Right cardiac atrium (tissue), 5 donors: ENCODE results near the gene KIAA1755. TPM values are rescaled to one million over a fixed set of nuclear protein-coding genes. Genes with fewer than 3 reads are reported as not detected.
"Not testable (repeated sequence)": the region's sequence is repeated elsewhere in the genome, so short reads cannot be mapped to it uniquely, and the experiment has no call there.

Source experiments
- ATAC-seq, 2 donors: fragments of 200-7000 bp; cut with Tn5 transposase; one replicate each; pipeline versions ENCODE4 v1.8.0 to v1.9.1; 2020; ENCODE audit warnings: moderate library complexity in 2 of 2, mild to moderate bottlenecking in 1 of 2
- DNase-seq, 3 donors: peaks; one replicate each; pipeline ENCODE4 v3.0.0-alpha.2; 2020
- H3K27ac ChIP-seq: one replicate; pipeline ENCODE4 v1.5.1; 2013; ENCODE audit warnings: mild to moderate bottlenecking, low read length, control low read depth, moderate library complexity
- H3K27me3 ChIP-seq: one replicate; pipeline ENCODE4 v1.6.1; 2013; ENCODE audit not compliant: control insufficient read depth, insufficient read depth
- H3K4me1 ChIP-seq: one replicate; pipeline ENCODE4 v1.6.1; 2013; ENCODE audit warnings: low read length; ENCODE audit not compliant: control insufficient read depth, insufficient read depth
- H3K4me3 ChIP-seq: one replicate; pipeline ENCODE4 v1.5.1; 2013; ENCODE audit warnings: low read length, control low read depth
- H3K9me3 ChIP-seq: one replicate; pipeline ENCODE4 v1.6.1; 2013; ENCODE audit warnings: low read length; ENCODE audit not compliant: control insufficient read depth
- WGBS: extraction: QIAGEN DNeasy Blood & Tissue Kit; methylation state at CpG from one replicate; pipeline ENCODE4 v1.1.7; 2013; 5-methylcytosine and 5-hydroxymethylcytosine counted together
- intact Hi-C, 4 donors: fragments of 100-400 bp; cut with DNase I; formaldehyde crosslinking; loops; one replicate each; pipeline versions ENCODE4 v1.11.0 to v1.14.0; 2022 to 2023
- polyA plus RNA-seq: library from polyadenylated mRNA; stranded (reverse); fragments of 200-250 nt; gene quantifications from one replicate; pipeline ENCODE4 v1.2.3, GENCODE V29; 2013
- total RNA-seq, 4 donors: library from RNA; stranded (reverse); fragmentation: NEBNext Ultra II Directional; extraction: Animal tissue kit (Norgen Biotek cat#: 25700); gene quantifications; one replicate each; pipeline ENCODE4 v1.2.1, GENCODE V29; 2021
- donor health status: healthy with polysubstance abuse.
- donor health status: DM: no; HTN: yes; CAD: no.
- donor health status: DM: no; HTN: no; CAD: no.
- donor health status: DM: no; HTN: yes; CAD: no; lungs with severe emphysema.
- donor health status: DM: yes; HTN: yes; CAD: no.

KIAA1755 gene
- total and polyA plus RNA-seq, 5 donors = 5.8 to 18.7 (median 17.0) TPM

- 40% methylated on average over 21 of the region's 21 CpGs for WGBS
- H3K4me1 ChIP-seq = no peaks in the 10 kb centered on the region
Observed at GRCh38 chr20:38290829-38291814, 30.6 kb upstream of the KIAA1755 start.

GRCh38 chr20:38286586-38287531 lies 26.3 kb upstream of the KIAA1755 start:
- H3K27me3 ChIP-seq = no peaks in the 10 kb centered on the region
- 42% methylated on average over 16 of the region's 16 CpGs for WGBS
- intact Hi-C loops = no loop called here
- no peaks in the 10 kb centered on the region for H3K9me3 ChIP-seq
- H3K4me1 ChIP-seq = no peaks in the 10 kb centered on the region
- H3K27ac ChIP-seq = no peak overlapping the region
- peak; percentile 53 to 83 (median 78) for DNase-seq
- peak; percentile 56 to 77 for ATAC-seq
- H3K4me3 ChIP-seq = no peak overlapping the region

More at GRCh38 chr20:38290829-38291814, 30.6 kb upstream of the KIAA1755 start:
- DNase-seq (peak; percentile 78 to 88 (median 87)), ATAC-seq (peak; percentile 75 to 91)
- no peaks in the 10 kb centered on the region for H3K27me3 ChIP-seq
- no peaks in the 10 kb centered on the region for H3K9me3 ChIP-seq
- H3K27ac ChIP-seq = no peak overlapping the region
- intact Hi-C loops = loop anchor here in 1 of 4 donors (10.0 kb wide), 1 partner anchor 56 kb away; no protein-coding TSS in a partner anchor
- no peak overlapping the region for H3K4me3 ChIP-seq

- DNase-seq (no peak), ATAC-seq (no peak)
- 96% methylated on average over 5 of the region's 5 CpGs for WGBS
- H3K27me3 ChIP-seq = no peaks in the 10 kb centered on the region
- H3K9me3 ChIP-seq = no peaks in the 10 kb centered on the region
- no peaks in the 10 kb centered on the region for H3K4me1 ChIP-seq
- no peak overlapping the region for H3K4me3 ChIP-seq
- intact Hi-C loops = no loop called here
- no peak overlapping the region for H3K27ac ChIP-seq
Observed at GRCh38 chr20:38284893-38285444, 24.4 kb upstream of the KIAA1755 start.

- ATAC-seq, H3K4me1 ChIP-seq, H3K27ac ChIP-seq, intact Hi-C loops, DNase-seq, H3K27me3 ChIP-seq, H3K9me3 ChIP-seq, H3K4me3 ChIP-seq: not testable (repeated sequence)
- 95% methylated on average over 7 of the region's 7 CpGs for WGBS
Observed at GRCh38 chr20:38284066-38284650, 23.6 kb upstream of the KIAA1755 start.

GRCh38 chr20:38283236-38283635 lies 22.7 kb upstream of the KIAA1755 start:
- Histone ChIP-seq H3K9me3 (no peaks in the 10 kb centered on the region), H3K27me3 (no peaks in the 10 kb centered on the region), H3K4me3 (no peak overlapping the region), H3K27ac (no peak overlapping the region), H3K4me1 (no peaks in the 10 kb centered on the region)
- DNase-seq (no peak), ATAC-seq (no peak)
- intact Hi-C loops = no loop called here
- WGBS = 96% methylated on average over 2 of the region's 2 CpGs

- DNase-seq, ATAC-seq: not testable (repeated sequence)
- 92% methylated on average over 6 of the region's 6 CpGs for WGBS
Observed at GRCh38 chr20:38281176-38281915, 20.8 kb upstream of the KIAA1755 start.

GRCh38 chr20:38278763-38279162 lies 18.2 kb upstream of the KIAA1755 start:
- no peak overlapping the region for H3K27ac ChIP-seq
- H3K9me3 ChIP-seq = no peaks in the 10 kb centered on the region
- no peaks in the 10 kb centered on the region for H3K27me3 ChIP-seq
- ATAC-seq (no peak), DNase-seq (no peak)
- intact Hi-C loops = no loop called here
- 84% methylated on average over 2 of the region's 2 CpGs for WGBS
- no peak overlapping the region for H3K4me3 ChIP-seq
- no peaks in the 10 kb centered on the region for H3K4me1 ChIP-seq

More at GRCh38 chr20:38281176-38281915, 20.8 kb upstream of the KIAA1755 start:
- H3K4me3 ChIP-seq, H3K27me3 ChIP-seq, intact Hi-C loops, H3K4me1 ChIP-seq, H3K9me3 ChIP-seq, H3K27ac ChIP-seq: not testable (repeated sequence)

- ATAC-seq = peak in 1 of 2 donors; percentile 31
- intact Hi-C loops = no loop called here
- no peak for DNase-seq
- Histone ChIP-seq H3K27me3 (no peaks in the 10 kb centered on the region), H3K4me3 (no peak overlapping the region), H3K4me1 (peaks cover under 1% of the 10 kb centered on the region), H3K27ac (no peak overlapping the region), H3K9me3 (no peaks in the 10 kb centered on the region)
- 73% methylated on average over 14 of the region's 14 CpGs for WGBS
Observed at GRCh38 chr20:38278131-38278530, 17.6 kb upstream of the KIAA1755 start.

- no peak for DNase-seq
- intact Hi-C loops = no loop called here
- H3K9me3 ChIP-seq = no peaks in the 10 kb centered on the region
- H3K4me3 ChIP-seq = no peak overlapping the region
- ATAC-seq = no peak
- peaks cover 4% of the 10 kb centered on the region for H3K4me1 ChIP-seq
- 92% methylated on average over 2 of the region's 2 CpGs for WGBS
- no peak overlapping the region for H3K27ac ChIP-seq
- no peaks in the 10 kb centered on the region for H3K27me3 ChIP-seq
Observed at GRCh38 chr20:38277691-38278090, 17.2 kb upstream of the KIAA1755 start.

- DNase-seq (no peak), ATAC-seq (no peak)
- Histone ChIP-seq H3K4me1 (peaks cover 4% of the 10 kb centered on the region), H3K4me3 (no peak overlapping the region), H3K9me3 (no peaks in the 10 kb centered on the region), H3K27me3 (no peaks in the 10 kb centered on the region), H3K27ac (no peak overlapping the region)
- 79% methylated on average over 5 of the region's 5 CpGs for WGBS
- intact Hi-C loops = no loop called here
Observed at GRCh38 chr20:38277285-38277684, 16.8 kb upstream of the KIAA1755 start.
